Uterus (tissue), 4 donors: ENCODE measurements around the gene IRAK1. TPM values are rescaled to one million over a fixed set of nuclear protein-coding genes. Genes with fewer than 3 reads are reported as not detected.
A peak's percentile ranks its signal among the peaks of the same experiment; 100 is the strongest.

Experiments
- DNase-seq, 2 donors: peaks; one replicate each; pipeline ENCODE4 v3.0.0-alpha.2; 2019 to 2020
- H3K27ac ChIP-seq, 2 donors: fragments of 200-600 bp; sonication (generic); 1 replicate in 1 of 2; 2 replicates in 1 of 2; pipeline ENCODE4 v1.5.1; 2016 to 2018
- H3K27me3 ChIP-seq, 2 donors: fragments of 200-600 bp; sonication (generic); one replicate each; pipeline ENCODE4 v1.5.1; 2018 to 2019; ENCODE audit warnings: control low read depth in 1 of 2
- H3K36me3 ChIP-seq, 2 donors: fragments of 200-600 bp; sonication (generic); one replicate each; pipeline ENCODE4 v1.5.1; 2019; ENCODE audit warnings: control low read depth in 1 of 2
- H3K4me1 ChIP-seq, 2 donors: fragments of 200-600 bp; sonication (generic); one replicate each; pipeline ENCODE4 v1.5.1; 2018 to 2019; ENCODE audit warnings: control low read depth in 1 of 2
- H3K4me3 ChIP-seq, 2 donors: fragments of 200-600 bp; sonication (generic); 1 replicate in 1 of 2; 2 replicates in 1 of 2; pipeline ENCODE4 v1.5.1; 2018 to 2019; ENCODE audit warnings: mild to moderate bottlenecking in 1 of 2
- H3K9me3 ChIP-seq, 2 donors: fragments of 200-600 bp; sonication (generic); one replicate each; pipeline ENCODE4 v1.5.1; 2019; ENCODE audit warnings: control low read depth in 1 of 2
- CTCF ChIP-seq, 4 experiments: fragments of 200-600 bp in 2 of 4; fragments of 450-650 bp in 2 of 4; sonication (generic) in 2 of 4; IDR thresholded peaks; one replicate each; pipeline ENCODE4 v1.5.1; 2016 to 2019; ENCODE audit warnings: antibody characterized with exemption in 4 of 4, mild to moderate bottlenecking in 2 of 4, moderate library complexity in 1 of 4
- POLR2A ChIP-seq, 2 donors: fragments of 450-650 bp; IDR thresholded peaks; one replicate each; pipeline ENCODE4 v1.6.1; 2016; ENCODE audit warnings: antibody characterized with exemption in 2 of 2, mild to moderate bottlenecking in 1 of 2, moderate library complexity in 1 of 2
- intact Hi-C: fragments of 100-400 bp; cut with DNase I; formaldehyde crosslinking; loops from one replicate; pipeline ENCODE4 v1.15.1; 2023; ENCODE audit warnings: low total_unique reads
- total RNA-seq, 4 donors: library from RNA; depleted of rRNA in 3 of 4; stranded (reverse); fragments of >200 nt in 3 of 4; gene quantifications; one replicate each; pipeline versions ENCODE4 v1.1.0 to v1.2.4, GENCODE V29; 2014 to 2023
- donor health status: DM: yes; HTN: yes; CAD: no.

IRAK1 gene
- total RNA-seq, 4 donors from 2014 or later, result 9.7 to 52.6 (median 35.8) TPM

GRCh38 chrX:154016366-154017076 is 3.2 kb downstream of the IRAK1 start:
- intact Hi-C loops, result no loop called here
- no peak for DNase-seq
- no peak overlapping the region for H3K4me3 ChIP-seq

GRCh38 chrX:154015581-154016264 is 4.0 kb downstream of the IRAK1 start:
- intact Hi-C loops, result no loop called here
- DNase-seq, result no peak
- no peaks in the 10 kb centered on the region for H3K9me3 ChIP-seq
- H3K4me1 ChIP-seq, result no peaks in the 10 kb centered on the region
- no peak overlapping the region for H3K27ac ChIP-seq
- TF ChIP-seq POLR2A (IDR thresholded peaks at IDR 0.05) (no peak), CTCF (IDR thresholded peaks at IDR 0.05) (no peak)
- H3K36me3 ChIP-seq, result no peaks in the 10 kb centered on the region
- no peaks in the 10 kb centered on the region for H3K27me3 ChIP-seq
- H3K4me3 ChIP-seq, result no peak overlapping the region

More at GRCh38 chrX:154016366-154017076, 3.2 kb downstream of the IRAK1 start:
- Histone ChIP-seq H3K27ac (no peak overlapping the region), H3K27me3 (no peaks in the 10 kb centered on the region), H3K9me3 (no peaks in the 10 kb centered on the region), H3K4me1 (no peaks in the 10 kb centered on the region), H3K36me3 (no peaks in the 10 kb centered on the region)
- TF ChIP-seq CTCF (IDR thresholded peaks at IDR 0.05) (no peak), POLR2A (IDR thresholded peaks at IDR 0.05) (no peak)

GRCh38 chrX:154014429-154015380 is 5.0 kb downstream of the IRAK1 start:
- no peak for TF ChIP-seq POLR2A (IDR thresholded peaks at IDR 0.05)
- TF ChIP-seq CTCF (IDR thresholded peaks at IDR 0.05), result no peak
- intact Hi-C loops, result no loop called here
- no peaks in the 10 kb centered on the region for H3K9me3 ChIP-seq
- DNase-seq, result no peak
- no peak overlapping the region for H3K27ac ChIP-seq
- no peaks in the 10 kb centered on the region for H3K27me3 ChIP-seq
- no peaks in the 10 kb centered on the region for H3K36me3 ChIP-seq
- H3K4me3 ChIP-seq, result no peak overlapping the region
- H3K4me1 ChIP-seq, result no peaks in the 10 kb centered on the region

GRCh38 chrX:154013614-154014360 is 5.9 kb downstream of the IRAK1 start:
- no peak overlapping the region for H3K4me3 ChIP-seq
- no peaks in the 10 kb centered on the region for H3K36me3 ChIP-seq
- TF ChIP-seq POLR2A (IDR thresholded peaks at IDR 0.05), result no peak
- TF ChIP-seq CTCF (IDR thresholded peaks at IDR 0.05), result peak; percentile 74 to 82 (median 76)
- no peaks in the 10 kb centered on the region for H3K4me1 ChIP-seq
- peak in 1 of 2 donors; percentile 46 for DNase-seq
- no peaks in the 10 kb centered on the region for H3K27me3 ChIP-seq
- no peaks in the 10 kb centered on the region for H3K9me3 ChIP-seq
- intact Hi-C loops, result no loop called here
- H3K27ac ChIP-seq, result no peak overlapping the region
